NCI-H2196 treated with DMSO at 0.1 percent for 48 hours (cell line): ENCODE results near the gene TCF3.

Source experiments
- DNase-seq: peaks from one replicate; lab custom pipeline; 2025; ENCODE audit not compliant: unreplicated experiment; lab: John Stamatoyannopoulos, UW

TCF3 gene

GRCh38 chr19:1631557-1632100 lies 20.8 kb downstream of the TCF3 start:
- DNase-seq: no peak

GRCh38 chr19:1630811-1631210 lies 21.6 kb downstream of the TCF3 start:
- no peak for DNase-seq

DNA sequence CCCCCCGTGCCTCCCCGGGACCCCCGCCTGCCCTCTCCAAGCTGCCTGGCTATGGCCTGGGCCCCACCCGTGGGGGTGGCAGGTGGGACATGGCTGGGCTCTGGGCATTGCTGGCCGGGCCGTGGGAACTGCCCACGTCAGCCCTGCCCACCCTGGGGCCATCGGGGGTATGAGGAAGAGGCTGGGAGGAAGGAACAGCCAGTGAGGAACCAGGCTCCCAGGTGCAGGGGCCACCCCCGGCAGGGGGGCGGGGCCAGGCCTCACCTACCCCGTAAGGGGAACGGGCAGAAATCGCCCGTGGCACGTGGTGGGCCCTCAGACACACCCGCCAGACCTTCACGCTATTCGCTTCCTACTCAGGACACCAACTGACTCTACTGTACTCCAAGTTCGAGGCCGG lies 22.4 kb downstream of the TCF3 start:
- no peak for DNase-seq

DNA sequence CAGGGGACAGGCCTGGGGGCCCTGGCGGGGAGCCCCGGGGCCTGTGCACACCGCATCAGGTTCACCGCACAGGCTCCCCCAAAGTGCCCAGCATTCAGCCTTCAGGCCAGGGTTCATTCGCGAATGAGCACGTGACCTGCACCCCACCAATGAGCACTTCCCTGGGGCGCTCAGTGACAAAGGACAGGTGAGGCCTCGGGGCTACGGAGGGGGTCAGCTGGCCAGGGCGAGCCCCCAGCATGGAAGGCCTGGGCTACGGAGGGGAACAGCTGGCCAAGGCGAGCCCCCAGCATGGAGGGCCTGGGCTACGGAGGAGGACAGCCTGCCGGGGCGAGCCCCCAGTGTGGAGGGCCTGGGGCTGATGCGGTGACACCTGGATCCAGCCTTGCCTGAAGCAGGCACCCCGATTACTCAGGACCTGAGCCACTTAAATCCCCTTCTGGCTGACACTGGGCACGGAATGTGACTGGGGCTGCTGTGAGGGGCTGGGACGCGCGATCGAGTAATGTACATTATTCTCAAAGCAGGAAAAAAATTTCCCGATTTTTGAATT lies 23.1 kb downstream of the TCF3 start:
- DNase-seq: no peak

GRCh38 chr19:1627194-1627593 lies 25.2 kb downstream of the TCF3 start:
- no peak for DNase-seq

DNA sequence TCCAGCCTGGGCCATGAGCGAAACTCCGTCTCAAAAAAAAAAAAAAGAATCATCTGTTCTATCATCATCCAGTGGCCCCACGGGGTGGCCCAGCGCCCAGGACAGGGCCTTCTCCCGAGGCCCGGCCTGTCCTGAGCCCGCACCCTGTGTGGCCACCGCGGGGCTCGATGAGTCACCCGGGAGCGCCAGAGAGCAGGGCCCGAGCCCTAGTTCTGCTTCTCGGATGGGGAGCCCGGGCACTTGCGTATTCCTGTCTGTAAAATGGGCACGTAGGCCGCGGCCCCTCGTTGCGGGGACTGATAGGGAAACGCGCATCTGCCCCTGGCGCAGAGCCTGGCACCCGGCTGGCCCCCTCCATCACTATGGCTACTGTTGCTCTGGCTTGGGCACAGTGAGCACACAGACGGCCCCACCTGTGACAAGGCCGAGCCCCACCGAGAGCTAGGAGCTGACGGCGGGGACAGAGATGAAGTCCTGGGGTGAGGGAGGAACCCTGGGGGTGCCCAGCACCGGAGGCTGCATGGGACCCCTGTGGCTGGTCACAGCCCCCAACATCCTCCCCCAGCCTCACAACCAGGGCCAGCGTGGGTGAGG lies 25.9 kb downstream of the TCF3 start:
- no peak for DNase-seq

- no peak for DNase-seq
Observed at GRCh38 chr19:1624458-1624857, 28.0 kb downstream of the TCF3 start.

GRCh38 chr19:1622541-1622940 lies 29.9 kb downstream of the TCF3 start:
- no peak for DNase-seq

DNA sequence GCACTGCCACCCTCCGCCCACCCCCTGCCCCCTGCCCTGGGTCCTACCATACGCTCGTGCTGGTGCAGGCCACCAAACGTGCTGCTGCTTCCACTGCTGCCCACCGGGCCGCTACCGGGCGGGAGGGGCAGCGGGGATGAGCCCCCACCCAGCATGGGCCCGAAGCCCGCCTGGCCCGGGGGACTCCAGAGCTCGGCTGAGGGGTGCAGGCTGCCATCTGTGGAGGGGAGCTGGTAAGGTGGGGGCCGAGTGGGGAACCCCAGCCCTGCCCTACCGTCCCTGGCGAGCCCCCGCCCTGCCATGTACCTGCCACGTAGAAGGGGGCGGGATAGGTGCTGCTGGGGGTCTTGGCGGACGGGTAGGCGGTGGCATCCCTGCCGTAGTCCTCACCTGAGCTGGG lies 30.4 kb downstream of the TCF3 start:
- no peak for DNase-seq

- DNase-seq: no peak
Observed at GRCh38 chr19:1621574-1621973, 30.8 kb downstream of the TCF3 start.

- no peak for DNase-seq
Observed at GRCh38 chr19:1621021-1621420, 31.4 kb downstream of the TCF3 start.

DNA sequence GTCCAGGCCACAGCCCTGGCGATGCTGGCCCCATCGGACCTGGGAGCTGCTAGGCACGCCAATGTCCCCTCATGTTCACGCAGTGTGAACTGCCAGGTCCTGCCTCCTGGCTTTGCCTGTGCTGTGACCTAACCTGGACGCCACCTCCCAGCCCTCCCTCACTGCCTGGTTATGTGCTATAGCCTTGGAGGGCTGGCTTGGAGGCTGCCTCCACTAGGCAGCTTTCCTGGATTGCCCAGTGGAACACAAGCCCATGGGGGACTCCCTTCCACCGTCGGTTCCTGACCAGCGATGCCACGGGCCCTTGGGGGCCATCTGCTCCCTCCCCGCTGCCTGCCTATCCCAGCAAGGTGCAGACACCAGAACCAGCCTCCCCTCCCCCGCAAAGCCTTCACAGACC lies 31.9 kb downstream of the TCF3 start:
- DNase-seq: no peak

DNA sequence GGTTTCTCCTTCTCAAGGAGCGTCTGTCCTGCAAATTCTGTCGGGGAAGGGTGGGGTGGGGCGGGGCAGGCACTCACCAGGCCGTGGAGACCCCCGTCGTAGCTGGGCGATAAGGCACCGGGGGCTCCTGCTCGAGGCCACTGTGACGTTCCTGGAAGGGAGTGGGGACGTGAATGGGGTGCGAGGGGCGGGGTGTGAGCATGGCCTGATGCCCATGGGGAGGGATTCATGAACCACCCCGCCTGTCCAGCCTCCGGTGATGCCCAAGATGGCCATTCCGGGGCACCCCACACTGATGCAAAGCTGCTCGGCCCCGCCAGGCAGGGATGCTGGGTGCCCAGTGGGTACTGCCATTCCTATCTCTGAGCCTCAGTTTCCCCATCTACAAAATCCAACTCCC lies 32.7 kb downstream of the TCF3 start:
- DNase-seq: no peak

DNA sequence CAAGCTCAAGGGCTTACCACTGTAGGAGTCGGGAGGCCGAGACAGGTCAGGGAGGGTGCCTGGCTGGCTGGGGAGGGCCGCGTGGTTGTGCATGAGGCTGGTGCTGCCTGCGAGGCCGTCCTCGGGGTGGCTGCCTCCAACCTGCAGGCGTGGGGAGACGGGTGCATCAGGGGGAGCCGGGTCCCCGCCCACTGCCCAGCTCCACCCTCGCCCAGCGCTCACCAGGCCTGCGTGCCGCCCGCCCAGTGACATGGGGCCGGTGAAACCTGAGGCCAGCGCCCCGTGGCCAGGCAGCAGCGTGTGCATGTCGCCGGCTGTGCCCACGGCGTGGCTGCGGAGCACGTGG lies 33.3 kb downstream of the TCF3 start:
- no peak for DNase-seq

GRCh38 chr19:1618157-1619093 lies 34.0 kb downstream of the TCF3 start:
- DNase-seq: no peak

DNA sequence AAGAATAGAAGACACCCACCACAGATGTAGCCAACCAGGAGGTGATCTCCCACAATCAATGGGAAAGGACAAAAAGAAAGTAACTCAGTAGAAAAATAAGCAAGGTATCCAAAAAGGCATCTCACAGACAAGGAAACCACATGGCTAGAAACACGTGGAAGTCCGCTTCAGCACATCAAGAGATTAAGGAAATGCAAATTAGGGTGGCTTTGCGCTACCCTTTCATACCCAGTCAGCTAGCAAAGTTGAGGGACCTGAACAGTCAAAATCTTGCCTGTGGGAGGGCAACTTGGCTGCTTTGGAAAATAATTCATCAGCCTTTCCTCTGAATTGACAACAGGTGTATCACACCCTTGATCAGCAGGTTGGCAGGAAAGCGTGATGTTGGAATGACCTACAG lies 35.5 kb downstream of the TCF3 start:
- DNase-seq: no peak

DNA sequence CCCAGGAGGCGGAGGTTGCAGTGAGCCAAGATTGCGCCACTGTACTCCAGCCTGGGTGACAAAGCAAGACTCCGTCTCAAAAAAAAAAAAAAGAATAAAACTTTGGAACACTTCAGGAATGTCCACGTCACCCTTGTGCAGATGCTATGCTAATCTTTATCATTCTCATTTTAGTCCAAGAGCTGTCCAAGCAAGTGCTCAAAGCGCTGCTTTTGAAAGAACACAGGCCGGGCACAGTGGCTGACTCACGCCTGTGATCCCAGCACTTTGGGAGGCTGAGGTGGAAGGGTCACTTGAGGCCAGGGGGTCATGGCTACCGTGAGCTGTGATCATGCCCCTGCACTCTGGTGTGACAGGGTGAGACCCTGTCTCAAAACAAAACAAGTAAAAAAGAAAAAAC lies 36.0 kb downstream of the TCF3 start:
- no peak for DNase-seq

- no peak for DNase-seq
Observed at GRCh38 chr19:1615156-1615765, 37.2 kb downstream of the TCF3 start.

- DNase-seq: no peak
Observed at GRCh38 chr19:1613808-1614570, 38.4 kb downstream of the TCF3 start.

- no peak for DNase-seq
Observed at GRCh38 chr19:1613146-1613545, 39.3 kb downstream of the TCF3 start.
